UCSD-AML1 (cell line): ENCODE results near the gene OR4F16.
"Not testable (repeated sequence)": the region's sequence is repeated elsewhere in the genome, so short reads cannot be mapped to it uniquely, and the experiment has no call there.

ENCODE experiments used
- DNase-seq: peaks from one replicate; lab custom pipeline; 2025; ENCODE audit not compliant: unreplicated experiment; lab: John Stamatoyannopoulos, UW

The OR4F16 gene

GRCh38 chr1:686554-686953 is at the start of gene OR4F16:
Gene OR4F16, minus strand, starts transcription at chr1:686654. Its CDS starts 0 bp downstream, at chr1:686654.
- not testable (repeated sequence) for DNase-seq

GRCh38 chr1:733649-734048 is 47.2 kb upstream of the OR4F16 start:
- DNase-seq: not testable (repeated sequence)

DNA sequence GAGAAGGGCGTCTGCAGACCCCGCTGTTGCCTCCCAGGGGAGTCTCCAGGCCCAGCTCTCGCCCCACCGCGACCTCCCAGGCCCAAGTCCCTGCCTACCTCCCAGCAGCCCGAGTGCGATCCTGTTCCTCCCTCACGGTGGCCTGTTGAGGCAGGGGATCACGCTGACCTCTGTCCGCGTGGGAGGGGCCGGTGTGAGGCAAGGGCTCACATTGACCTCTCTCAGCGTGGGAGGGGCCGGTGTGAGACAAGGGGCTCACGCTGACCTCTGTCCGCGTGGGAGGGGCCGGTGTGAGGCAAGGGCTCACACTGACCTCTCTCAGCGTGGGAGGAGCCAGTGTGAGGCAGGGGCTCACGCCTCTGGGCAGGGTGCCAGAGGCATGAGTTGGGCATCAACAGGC is 40.6 kb upstream of the OR4F16 start:
- DNase-seq: not testable (repeated sequence)
